Measurements from ENCODE around the gene OMP. TPM values are rescaled to one million over a fixed set of nuclear protein-coding genes. Genes with fewer than 3 reads are reported as not detected.

OMP gene
- total and polyA plus RNA-seq, 2 donors (not counting 1 experiment from before 2014, with no cell fraction given): not detected

DNA sequence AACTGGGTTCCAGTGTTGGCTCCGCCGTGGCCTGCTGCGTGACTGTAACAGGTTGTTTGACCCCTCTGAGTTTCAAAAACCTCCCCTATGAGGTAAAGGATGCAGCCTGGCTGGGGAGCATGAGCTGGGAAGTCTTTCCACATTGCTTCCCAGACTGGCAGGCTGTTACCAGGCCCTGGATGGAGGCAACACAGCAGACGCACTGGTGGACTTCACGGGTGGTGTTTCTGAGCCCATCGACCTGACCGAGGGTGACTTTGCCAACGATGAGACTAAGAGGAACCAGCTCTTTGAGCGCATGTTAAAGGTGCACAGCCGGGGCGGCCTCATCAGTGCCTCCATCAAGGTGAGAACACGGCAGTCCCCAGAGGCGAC lies 11.4 kb downstream of the OMP start:
- H3K4me3 Mint-ChIP-seq: no peak overlapping the region
- H3K27ac Mint-ChIP-seq: no peak overlapping the region
- no peaks in the 10 kb centered on the region for H3K9me3 ChIP-seq (ENCODE audit: control extremely low read depth in 1 of 3, control insufficient read depth in 2 of 3, insufficient read depth in 1 of 3, low read length in 2 of 3)
- no peak for DNase-seq
- no peak overlapping the region for H3K4me2 ChIP-seq (replicated peaks; ENCODE audit: low read depth, low read length, poor library complexity, severe bottlenecking)
- no peak overlapping the region for H3K27ac ChIP-seq (ENCODE audit: low read length in 2 of 2)
- no peak for ATAC-seq (ENCODE audit: low read depth)
- H3K4me3 ChIP-seq (ENCODE audit: control extremely low read depth in 1 of 5, extremely low read depth in 1 of 5, insufficient read depth in 1 of 5, low read depth in 2 of 5, low read length in 4 of 5): no peak overlapping the region
- ChIA-PET CTCF (interaction anchor here (1.0 to 1.4 kb wide), 2 partner anchors 13 to 25 kb away, joined by 3 to 4 read pairs; no protein-coding TSS in a partner anchor), POLR2A (no interaction called here)
- no peaks in the 10 kb centered on the region for H3K9me3 Mint-ChIP-seq (ENCODE audit: insufficient read depth)
- no peaks in the 10 kb centered on the region for H3K4me1 ChIP-seq (ENCODE audit: control insufficient read depth in 2 of 2, insufficient read depth in 2 of 2, low read length in 2 of 2)
- H3K27me3 ChIP-seq (replicated peaks in 1 of 4; ENCODE audit: control extremely low read depth in 1 of 4, control insufficient read depth in 3 of 4, insufficient read depth in 4 of 4, low read length in 3 of 4): no peaks in the 10 kb centered on the region
- no peaks in the 10 kb centered on the region for H3K79me2 ChIP-seq (ENCODE audit: control insufficient read depth, insufficient read depth, low read length)
- no peak overlapping the region for H2AFZ ChIP-seq (ENCODE audit: insufficient read depth, low read depth, low read length, poor library complexity, severe bottlenecking)
- intact Hi-C loops (cut with micrococcal nuclease): no loop called here
- TF ChIP-seq, protein P1, sequence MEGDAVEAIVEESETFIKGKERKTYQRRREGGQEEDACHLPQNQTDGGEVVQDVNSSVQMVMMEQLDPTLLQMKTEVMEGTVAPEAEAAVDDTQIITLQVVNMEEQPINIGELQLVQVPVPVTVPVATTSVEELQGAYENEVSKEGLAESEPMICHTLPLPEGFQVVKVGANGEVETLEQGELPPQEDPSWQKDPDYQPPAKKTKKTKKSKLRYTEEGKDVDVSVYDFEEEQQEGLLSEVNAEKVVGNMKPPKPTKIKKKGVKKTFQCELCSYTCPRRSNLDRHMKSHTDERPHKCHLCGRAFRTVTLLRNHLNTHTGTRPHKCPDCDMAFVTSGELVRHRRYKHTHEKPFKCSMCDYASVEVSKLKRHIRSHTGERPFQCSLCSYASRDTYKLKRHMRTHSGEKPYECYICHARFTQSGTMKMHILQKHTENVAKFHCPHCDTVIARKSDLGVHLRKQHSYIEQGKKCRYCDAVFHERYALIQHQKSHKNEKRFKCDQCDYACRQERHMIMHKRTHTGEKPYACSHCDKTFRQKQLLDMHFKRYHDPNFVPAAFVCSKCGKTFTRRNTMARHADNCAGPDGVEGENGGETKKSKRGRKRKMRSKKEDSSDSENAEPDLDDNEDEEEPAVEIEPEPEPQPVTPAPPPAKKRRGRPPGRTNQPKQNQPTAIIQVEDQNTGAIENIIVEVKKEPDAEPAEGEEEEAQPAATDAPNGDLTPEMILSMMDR (IDR thresholded peaks at IDR 0.05): no peak
- TF ChIP-seq EZH2 (IDR thresholded peaks at IDR 0.05; ENCODE audit: borderline replicate concordance, insufficient read depth, low read depth, low read length, poor library complexity, severe bottlenecking): no peak
- no peaks in the 10 kb centered on the region for H3K36me3 ChIP-seq (replicated peaks in 1 of 2; ENCODE audit: control extremely low read depth in 1 of 2, control insufficient read depth in 1 of 2, extremely low read depth in 1 of 2, insufficient read depth in 2 of 2, low read length in 1 of 2)
- H3K9ac ChIP-seq (ENCODE audit: low read length): no peak overlapping the region
- no peaks in the 10 kb centered on the region for H4K20me1 ChIP-seq (ENCODE audit: control insufficient read depth, insufficient read depth, low read length, poor library complexity, severe bottlenecking)
- no peaks in the 10 kb centered on the region for H3K4me1 Mint-ChIP-seq
- WGBS (ENCODE audit: insufficient coverage): 98% methylated on average over 10 of the region's 13 CpGs
- H3K27me3 Mint-ChIP-seq: no peaks in the 10 kb centered on the region

DNA sequence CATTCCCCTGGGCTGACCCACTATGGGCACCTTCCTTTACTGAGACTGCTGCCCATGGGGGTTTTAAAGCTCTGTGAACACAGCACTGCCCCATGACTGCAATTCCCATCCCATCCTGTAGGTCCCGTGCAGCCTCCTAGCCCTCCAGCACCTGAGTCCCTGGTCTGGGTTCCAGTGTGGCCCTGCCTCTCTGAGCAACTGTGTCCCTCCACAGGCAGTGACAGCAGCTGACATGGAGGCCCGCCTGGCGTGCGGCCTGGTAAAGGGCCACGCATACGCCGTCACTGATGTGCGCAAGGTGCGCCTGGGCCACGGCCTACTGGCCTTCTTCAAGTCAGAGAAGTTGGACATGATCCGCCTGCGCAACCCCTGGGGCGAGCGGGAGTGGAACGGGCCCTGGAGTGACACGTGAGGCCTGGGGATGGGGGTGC lies 12.6 kb downstream of the OMP start:
- Mint-ChIP-seq H3K4me1 (no peaks in the 10 kb centered on the region), H3K27ac (no peak overlapping the region), H3K9me3 (ENCODE audit: insufficient read depth) (no peaks in the 10 kb centered on the region), H3K4me3 (no peak overlapping the region), H3K27me3 (no peaks in the 10 kb centered on the region)
- Histone ChIP-seq H3K27ac (ENCODE audit: low read length in 2 of 2) (no peak overlapping the region), H2AFZ (ENCODE audit: insufficient read depth, low read depth, low read length, poor library complexity, severe bottlenecking) (no peak overlapping the region), H3K9ac (ENCODE audit: low read length) (no peak overlapping the region), H3K4me2 (replicated peaks; ENCODE audit: low read depth, low read length, poor library complexity, severe bottlenecking) (no peak overlapping the region), H4K20me1 (ENCODE audit: control insufficient read depth, insufficient read depth, low read length, poor library complexity, severe bottlenecking) (no peaks in the 10 kb centered on the region), H3K4me1 (ENCODE audit: control insufficient read depth in 2 of 2, insufficient read depth in 2 of 2, low read length in 2 of 2) (no peaks in the 10 kb centered on the region), H3K9me3 (ENCODE audit: control extremely low read depth in 1 of 3, control insufficient read depth in 2 of 3, insufficient read depth in 1 of 3, low read length in 2 of 3) (no peaks in the 10 kb centered on the region), H3K4me3 (ENCODE audit: control extremely low read depth in 1 of 5, extremely low read depth in 1 of 5, insufficient read depth in 1 of 5, low read depth in 2 of 5, low read length in 4 of 5) (no peak overlapping the region), H3K27me3 (replicated peaks in 1 of 4; ENCODE audit: control extremely low read depth in 1 of 4, control insufficient read depth in 3 of 4, insufficient read depth in 4 of 4, low read length in 3 of 4) (no peaks in the 10 kb centered on the region), H3K79me2 (ENCODE audit: control insufficient read depth, insufficient read depth, low read length) (no peaks in the 10 kb centered on the region), H3K36me3 (replicated peaks in 1 of 2; ENCODE audit: control extremely low read depth in 1 of 2, control insufficient read depth in 1 of 2, extremely low read depth in 1 of 2, insufficient read depth in 2 of 2, low read length in 1 of 2) (no peaks in the 10 kb centered on the region)
- 97% methylated on average over 16 of the region's 16 CpGs for WGBS (ENCODE audit: insufficient coverage)
- POLR2A ChIA-PET: no interaction called here
- no peak for DNase-seq
- ATAC-seq (ENCODE audit: low read depth): no peak
- intact Hi-C loops (cut with micrococcal nuclease): no loop called here
- CTCF ChIA-PET: interaction anchor here (1.0 to 1.7 kb wide), 2 partner anchors 12 to 24 kb away, joined by 4 to 6 read pairs; no protein-coding TSS in a partner anchor
- TF ChIP-seq EZH2 (IDR thresholded peaks at IDR 0.05; ENCODE audit: borderline replicate concordance, insufficient read depth, low read depth, low read length, poor library complexity, severe bottlenecking): no peak
- TF ChIP-seq, protein P1 (IDR thresholded peaks at IDR 0.05): no peak
